C4-2B (cell line): ENCODE data around the gene PHLDB1.
"Not testable (repeated sequence)": the region's sequence is repeated elsewhere in the genome, so short reads cannot be mapped to it uniquely, and the experiment has no call there.

ENCODE experiments used
- H3K27ac ChIP-seq: fragments of 450-650 bp; 2 replicates; pipeline ENCODE4 v1.5.1; 2017
- CTCF ChIP-seq: fragments of 450-650 bp; conservative IDR thresholded peaks from 2 replicates; pipeline ENCODE4 v1.5.1; 2017; ENCODE audit warnings: mild to moderate bottlenecking
- ZFX ChIP-seq: fragments of 450-650 bp; IDR thresholded peaks from 2 replicates; pipeline ENCODE4 v1.6.1; 2017

PHLDB1 gene

GRCh38 chr11:118572981-118573550 is 34.3 kb upstream of the PHLDB1 start:
- peak overlapping the region; percentile 96 for H3K27ac ChIP-seq
- TF ChIP-seq ZFX, result no peak; the same call in 1 of the 2 replicates
- no peak for TF ChIP-seq CTCF

GRCh38 chr11:118574636-118575035 is 32.8 kb upstream of the PHLDB1 start:
- TF ChIP-seq ZFX (no peak), CTCF (no peak)
- H3K27ac ChIP-seq, result no peak overlapping the region

GRCh38 chr11:118577995-118578394 is 29.4 kb upstream of the PHLDB1 start:
- not testable (repeated sequence) for H3K27ac ChIP-seq

GRCh38 chr11:118581057-118581456 is 26.4 kb upstream of the PHLDB1 start:
- no peak for TF ChIP-seq CTCF
- TF ChIP-seq ZFX, result no peak
- H3K27ac ChIP-seq, result no peak overlapping the region

- no peak for TF ChIP-seq CTCF
- no peak for TF ChIP-seq ZFX
Measured at GRCh38 chr11:118587952-118588351, 19.5 kb upstream of the PHLDB1 start.

GRCh38 chr11:118592616-118593367 is 14.6 kb upstream of the PHLDB1 start:
- TF ChIP-seq ZFX (no peak), CTCF (no peak)

More at GRCh38 chr11:118587952-118588351, 19.5 kb upstream of the PHLDB1 start:
- H3K27ac ChIP-seq, result no peak overlapping the region

GRCh38 chr11:118594984-118595383 is 12.4 kb upstream of the PHLDB1 start:
- TF ChIP-seq CTCF, result peak; percentile 46
- not testable (repeated sequence) for H3K27ac ChIP-seq

More at GRCh38 chr11:118592616-118593367, 14.6 kb upstream of the PHLDB1 start:
- H3K27ac ChIP-seq, result no peak overlapping the region
